Right lobe of liver (tissue), 6 donors: ENCODE data around the gene SNED1. TPM values are rescaled to one million over a fixed set of nuclear protein-coding genes. Genes with fewer than 3 reads are reported as not detected.

ENCODE experiments used
- ATAC-seq, 4 donors: fragments of 200-7000 bp; cut with Tn5 transposase; one replicate each; pipeline ENCODE4 v1.9.1; 2020; ENCODE audit warnings: mild to moderate bottlenecking in 4 of 4, moderate library complexity in 4 of 4
- DNase-seq, 3 donors: peaks; one replicate each; pipeline ENCODE4 v3.0.0-alpha.2; 2020
- H3K27ac ChIP-seq, 3 donors: fragments of 200-600 bp; one replicate each; pipeline ENCODE4 v1.8.0; 2022
- H3K27me3 ChIP-seq, 2 donors: fragments of 200-600 bp; one replicate each; pipeline ENCODE4 v1.8.0; 2022
- H3K36me3 ChIP-seq, 4 donors: fragments of 200-600 bp; sonication (generic) in 1 of 4; one replicate each; pipeline versions ENCODE4 v1.5.1 to v1.8.0; 2017 to 2022; ENCODE audit warnings: control low read depth in 1 of 4
- H3K4me1 ChIP-seq, 4 donors: fragments of 200-600 bp; sonication (generic) in 1 of 4; one replicate each; pipeline versions ENCODE4 v1.5.1 to v1.8.0; 2017 to 2022; ENCODE audit warnings: control low read depth in 1 of 4
- H3K4me3 ChIP-seq, 3 donors: fragments of 200-600 bp; one replicate each; pipeline ENCODE4 v1.8.0; 2022
- H3K9me3 ChIP-seq, 4 donors: fragments of 200-600 bp; sonication (generic) in 1 of 4; one replicate each; pipeline versions ENCODE4 v1.5.1 to v1.8.0; 2017 to 2022; ENCODE audit warnings: control low read depth in 1 of 4
- CTCF ChIP-seq, 4 donors: fragments of 200-600 bp in 3 of 4; fragments of 450-650 bp in 1 of 4; IDR thresholded peaks; one replicate each; pipeline versions ENCODE4 v1.5.1 to v1.8.0; 2016 to 2022; ENCODE audit warnings: antibody characterized with exemption in 4 of 4, mild to moderate bottlenecking in 2 of 4
- POLR2A ChIP-seq: fragments of 450-650 bp; IDR thresholded peaks from one replicate; pipeline ENCODE4 v1.6.1; 2017; ENCODE audit warnings: antibody characterized with exemption, mild to moderate bottlenecking
- WGBS: methylation state at CpG from one replicate; pipeline ENCODE4 v1.1.6; 2018; ENCODE audit warnings: low coverage, low lambda C conversion rate; ENCODE audit not compliant: insufficient coverage; ENCODE audit errors: missing lambda C conversion rate; 5-methylcytosine and 5-hydroxymethylcytosine counted together
- intact Hi-C, 2 donors: fragments of 100-400 bp; cut with DNase I; formaldehyde crosslinking; loops; one replicate each; pipeline versions ENCODE4 v1.11.2 to v1.14.1; 2022
- total RNA-seq, 6 experiments: library from RNA; depleted of rRNA in 2 of 6; stranded (reverse); fragments of >200 nt in 2 of 6; fragmentation: NEBNext Ultra II Directional in 3 of 6; extraction: Animal tissue kit (Norgen Biotek cat#: 25700) in 3 of 6; gene quantifications; one replicate each; pipeline versions ENCODE4 v1.1.0 to v1.2.4, GENCODE V29; 2016 to 2023
- donor health status: DM: no; HTN: yes; CAD: no.
- donor health status: DM: no; HTN: no; CAD: no.
- donor health status: DM: no; HTN: no; CAD: no.
- donor health status: DM: no; HTN: yes; CAD: no.
- donor health status: DM: no; HTN: yes; CAD: no.

SNED1 gene
- total RNA-seq, 6 experiments from 2014 or later = 7.4 to 27.8 (median 13.2) TPM

- H3K27ac ChIP-seq = no peak overlapping the region
- no peaks in the 10 kb centered on the region for H3K27me3 ChIP-seq
- TF ChIP-seq POLR2A (no peak), CTCF (IDR thresholded peaks at IDR 0.05) (no peak)
- ATAC-seq (peak in 1 of 4 donors; percentile 44), DNase-seq (peak in 1 of 3 donors; percentile 46)
- intact Hi-C loops = no loop called here
- H3K36me3 ChIP-seq = peaks cover 0 to 10% (median 4%) of the 10 kb centered on the region in 4 donors
- H3K4me1 ChIP-seq = no peaks in the 10 kb centered on the region
- 83% methylated on average over 1 of the region's 17 CpGs for WGBS
- H3K9me3 ChIP-seq = peaks cover 0 to 14% (median 0%) of the 10 kb centered on the region in 4 donors
- no peak overlapping the region for H3K4me3 ChIP-seq
Measured at GRCh38 chr2:241029599-241030332, 31.3 kb downstream of the SNED1 start.

GRCh38 chr2:241030333-241030680, 31.9 kb downstream of the SNED1 start:
- H3K9me3 ChIP-seq = peaks cover 0 to 13% (median 0%) of the 10 kb centered on the region in 4 donors
- H3K4me3 ChIP-seq = no peak overlapping the region
- ATAC-seq (no peak), DNase-seq (no peak)
- no peak for TF ChIP-seq CTCF (IDR thresholded peaks at IDR 0.05)
- TF ChIP-seq POLR2A = no peak
- WGBS = no CpG with 5 or more reads among the region's 15 CpGs
- H3K4me1 ChIP-seq = no peaks in the 10 kb centered on the region
- no peak overlapping the region for H3K27ac ChIP-seq
- H3K36me3 ChIP-seq = peaks cover 0 to 10% (median 4%) of the 10 kb centered on the region in 4 donors
- no peaks in the 10 kb centered on the region for H3K27me3 ChIP-seq
- intact Hi-C loops = no loop called here

GRCh38 chr2:241030883-241031282, 32.5 kb downstream of the SNED1 start:
- Histone ChIP-seq H3K4me3 (no peak overlapping the region), H3K4me1 (no peaks in the 10 kb centered on the region), H3K27ac (no peak overlapping the region), H3K36me3 (peaks cover 0 to 10% (median 4%) of the 10 kb centered on the region in 4 donors), H3K9me3 (peaks cover 0 to 7% (median 0%) of the 10 kb centered on the region in 4 donors), H3K27me3 (no peaks in the 10 kb centered on the region)
- DNase-seq (no peak), ATAC-seq (no peak)
- no peak for TF ChIP-seq CTCF (IDR thresholded peaks at IDR 0.05)
- no peak for TF ChIP-seq POLR2A
- intact Hi-C loops = no loop called here
- no CpG with 5 or more reads among the region's 7 CpGs for WGBS

GRCh38 chr2:241031436-241032165, 33.2 kb downstream of the SNED1 start:
- H3K9me3 ChIP-seq = no peaks in the 10 kb centered on the region
- H3K4me1 ChIP-seq = no peaks in the 10 kb centered on the region
- H3K4me3 ChIP-seq = no peak overlapping the region
- ATAC-seq (no peak), DNase-seq (no peak)
- TF ChIP-seq CTCF (IDR thresholded peaks at IDR 0.05) (no peak), POLR2A (no peak)
- no peak overlapping the region for H3K27ac ChIP-seq
- peaks cover 0 to 10% (median 4%) of the 10 kb centered on the region in 4 donors for H3K36me3 ChIP-seq
- intact Hi-C loops = no loop called here
- WGBS = 90% methylated on average over 15 of the region's 20 CpGs
- no peaks in the 10 kb centered on the region for H3K27me3 ChIP-seq
